NB4 (cell line): ENCODE measurements around the gene ZNF256.

Source experiments
- MAX ChIP-seq: IDR thresholded peaks from 2 replicates; pipeline ENCODE4 v1.6.1; 2011; ENCODE audit warnings: low read depth, low read length
- MYC ChIP-seq: IDR thresholded peaks from 2 replicates; pipeline ENCODE4 v1.6.1; 2011; ENCODE audit warnings: low read depth, low read length
- POLR2A ChIP-seq: IDR thresholded peaks from 2 replicates; pipeline ENCODE4 v1.6.1; 2011; ENCODE audit warnings: mild to moderate bottlenecking; ENCODE audit not compliant: insufficient read length; ENCODE audit errors: extremely low read depth
- TF ChIP-seq, protein P1 (sequence below): IDR thresholded peaks from one replicate; pipeline ENCODE4 v1.5.1; 2012; ENCODE audit warnings: low read depth, low read length

- TF ChIP-seq, protein P1, sequence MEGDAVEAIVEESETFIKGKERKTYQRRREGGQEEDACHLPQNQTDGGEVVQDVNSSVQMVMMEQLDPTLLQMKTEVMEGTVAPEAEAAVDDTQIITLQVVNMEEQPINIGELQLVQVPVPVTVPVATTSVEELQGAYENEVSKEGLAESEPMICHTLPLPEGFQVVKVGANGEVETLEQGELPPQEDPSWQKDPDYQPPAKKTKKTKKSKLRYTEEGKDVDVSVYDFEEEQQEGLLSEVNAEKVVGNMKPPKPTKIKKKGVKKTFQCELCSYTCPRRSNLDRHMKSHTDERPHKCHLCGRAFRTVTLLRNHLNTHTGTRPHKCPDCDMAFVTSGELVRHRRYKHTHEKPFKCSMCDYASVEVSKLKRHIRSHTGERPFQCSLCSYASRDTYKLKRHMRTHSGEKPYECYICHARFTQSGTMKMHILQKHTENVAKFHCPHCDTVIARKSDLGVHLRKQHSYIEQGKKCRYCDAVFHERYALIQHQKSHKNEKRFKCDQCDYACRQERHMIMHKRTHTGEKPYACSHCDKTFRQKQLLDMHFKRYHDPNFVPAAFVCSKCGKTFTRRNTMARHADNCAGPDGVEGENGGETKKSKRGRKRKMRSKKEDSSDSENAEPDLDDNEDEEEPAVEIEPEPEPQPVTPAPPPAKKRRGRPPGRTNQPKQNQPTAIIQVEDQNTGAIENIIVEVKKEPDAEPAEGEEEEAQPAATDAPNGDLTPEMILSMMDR = no peak
- TF ChIP-seq POLR2A (no peak), MAX (no peak), MYC (no peak)
Observed at GRCh38 chr19:57914531-57914930, 33.0 kb downstream of the ZNF256 start.
